DND-41 (cell line): ENCODE measurements around the gene NDUFS8.

Source experiments
- EZH2 ChIP-seq: IDR thresholded peaks from 3 replicates; pipeline ENCODE4 v1.6.1; 2012; ENCODE audit warnings: borderline replicate concordance, low read depth, mild to moderate bottlenecking, moderate library complexity, low read length, inconsistent platforms; ENCODE audit not compliant: severe bottlenecking
- TF ChIP-seq, protein P1 (sequence below): IDR thresholded peaks from 2 replicates; pipeline ENCODE4 v1.5.1; 2012; ENCODE audit warnings: borderline replicate concordance, low read length, moderate library complexity, mild to moderate bottlenecking; ENCODE audit not compliant: poor library complexity, severe bottlenecking; ENCODE audit errors: extremely low read depth

DNA sequence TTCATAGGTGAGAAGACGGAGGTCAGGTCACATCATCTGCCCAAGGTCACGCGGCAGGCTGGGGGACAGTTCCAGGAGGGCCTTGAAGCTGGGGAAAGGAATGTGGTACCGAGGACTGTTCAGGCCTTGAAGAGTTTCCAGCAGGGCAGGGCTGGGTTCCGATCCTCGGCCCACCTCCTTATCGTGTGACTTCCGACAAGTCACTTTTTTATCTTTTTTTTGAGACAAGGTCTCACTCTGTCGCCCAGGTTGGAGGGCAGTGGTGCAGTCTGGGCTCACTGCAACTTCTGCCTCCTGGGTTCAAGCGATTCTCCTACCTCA, 623 bp downstream of the NDUFS8 start:
- TF ChIP-seq, protein P1, sequence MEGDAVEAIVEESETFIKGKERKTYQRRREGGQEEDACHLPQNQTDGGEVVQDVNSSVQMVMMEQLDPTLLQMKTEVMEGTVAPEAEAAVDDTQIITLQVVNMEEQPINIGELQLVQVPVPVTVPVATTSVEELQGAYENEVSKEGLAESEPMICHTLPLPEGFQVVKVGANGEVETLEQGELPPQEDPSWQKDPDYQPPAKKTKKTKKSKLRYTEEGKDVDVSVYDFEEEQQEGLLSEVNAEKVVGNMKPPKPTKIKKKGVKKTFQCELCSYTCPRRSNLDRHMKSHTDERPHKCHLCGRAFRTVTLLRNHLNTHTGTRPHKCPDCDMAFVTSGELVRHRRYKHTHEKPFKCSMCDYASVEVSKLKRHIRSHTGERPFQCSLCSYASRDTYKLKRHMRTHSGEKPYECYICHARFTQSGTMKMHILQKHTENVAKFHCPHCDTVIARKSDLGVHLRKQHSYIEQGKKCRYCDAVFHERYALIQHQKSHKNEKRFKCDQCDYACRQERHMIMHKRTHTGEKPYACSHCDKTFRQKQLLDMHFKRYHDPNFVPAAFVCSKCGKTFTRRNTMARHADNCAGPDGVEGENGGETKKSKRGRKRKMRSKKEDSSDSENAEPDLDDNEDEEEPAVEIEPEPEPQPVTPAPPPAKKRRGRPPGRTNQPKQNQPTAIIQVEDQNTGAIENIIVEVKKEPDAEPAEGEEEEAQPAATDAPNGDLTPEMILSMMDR = no peak
- TF ChIP-seq EZH2 = no peak
